MM.1S (cell line): Measurements from ENCODE around the gene IFI27L2.

Source experiments
- DNase-seq: peaks from one replicate; pipeline ENCODE4 v3.0.0-alpha.2; 2015
- H2AFZ ChIP-seq: fragments of 300-600 bp; sonication (generic); 2 replicates; pipeline ENCODE4 v1.6.0; 2016; ENCODE audit warnings: antibody characterized with exemption, low read length
- H3F3A ChIP-seq: fragments of 300-600 bp; sonication (generic); 2 replicates; pipeline ENCODE4 v1.6.1; 2016; ENCODE audit warnings: mild to moderate bottlenecking, antibody characterized with exemption, low read length, moderate library complexity, mixed read lengths; ENCODE audit not compliant: insufficient read depth
- H3K27ac ChIP-seq: fragments of 300-600 bp; sonication (generic); 2 replicates; pipeline ENCODE4 v1.5.1; 2016; ENCODE audit warnings: mild to moderate bottlenecking, low read length
- H3K27me3 ChIP-seq: fragments of 300-600 bp; sonication (generic); replicated peaks from 2 replicates; pipeline ENCODE4 v1.6.0; 2016; ENCODE audit warnings: low read length; ENCODE audit not compliant: insufficient read depth
- H3K36me3 ChIP-seq: fragments of 300-600 bp; sonication (generic); replicated peaks from 2 replicates; pipeline ENCODE4 v1.6.1; 2016; ENCODE audit warnings: mild to moderate bottlenecking, low read length, mixed read lengths; ENCODE audit not compliant: insufficient read depth
- H3K4me1 ChIP-seq: fragments of 300-600 bp; sonication (generic); 2 replicates; pipeline ENCODE4 v1.6.1; 2016; ENCODE audit warnings: low read length, mixed read lengths
- H3K4me2 ChIP-seq: fragments of 300-600 bp; sonication (generic); 2 replicates; pipeline ENCODE4 v1.6.0; 2016; ENCODE audit warnings: low read depth, low read length
- H3K4me3 ChIP-seq: fragments of 300-600 bp; sonication (generic); 2 replicates; pipeline ENCODE4 v1.5.1; 2016; ENCODE audit warnings: low read length, mixed read lengths
- H3K79me2 ChIP-seq: fragments of 300-600 bp; sonication (generic); 2 replicates; pipeline ENCODE4 v1.6.1; 2016; ENCODE audit warnings: mixed run types, low read length, mixed read lengths
- H3K9ac ChIP-seq: fragments of 300-600 bp; sonication (generic); 2 replicates; pipeline ENCODE4 v1.6.1; 2016; ENCODE audit warnings: low read length, mixed read lengths
- H3K9me2 ChIP-seq: fragments of 300-600 bp; sonication (generic); replicated peaks from 2 replicates; pipeline ENCODE4 v1.6.1; 2016; ENCODE audit warnings: mild to moderate bottlenecking, low read length, mixed read lengths; ENCODE audit not compliant: insufficient read depth
- H3K9me3 ChIP-seq: fragments of 300-600 bp; sonication (generic); replicated peaks from 2 replicates; pipeline ENCODE4 v1.6.1; 2016; ENCODE audit warnings: mild to moderate bottlenecking, low read length, mixed read lengths; ENCODE audit not compliant: insufficient read depth
- H4K20me1 ChIP-seq: fragments of 300-600 bp; sonication (generic); 2 replicates; pipeline ENCODE4 v1.6.1; 2016; ENCODE audit warnings: mild to moderate bottlenecking, low read length, moderate library complexity, mixed read lengths; ENCODE audit not compliant: insufficient read depth
- EZH2 ChIP-seq: fragments of 300-600 bp; sonication (generic); optimal IDR thresholded peaks from 2 replicates; pipeline ENCODE3; 2017; ENCODE audit warnings: low read depth, mild to moderate bottlenecking, antibody characterized with exemption, low read length, mixed read lengths
- EZH2phosphoT487 ChIP-seq: fragments of 300-600 bp; sonication (generic); IDR thresholded peaks from 2 replicates; pipeline ENCODE4 v1.6.1; 2018; ENCODE audit warnings: antibody characterized with exemption, low read length
- TF ChIP-seq, protein P1 (sequence below): fragments of 300-600 bp; sonication (generic); IDR thresholded peaks from 2 replicates; pipeline ENCODE4 v1.5.1; 2016; ENCODE audit warnings: antibody characterized with exemption, low read length, mixed read lengths

Gene IFI27L2

DNA sequence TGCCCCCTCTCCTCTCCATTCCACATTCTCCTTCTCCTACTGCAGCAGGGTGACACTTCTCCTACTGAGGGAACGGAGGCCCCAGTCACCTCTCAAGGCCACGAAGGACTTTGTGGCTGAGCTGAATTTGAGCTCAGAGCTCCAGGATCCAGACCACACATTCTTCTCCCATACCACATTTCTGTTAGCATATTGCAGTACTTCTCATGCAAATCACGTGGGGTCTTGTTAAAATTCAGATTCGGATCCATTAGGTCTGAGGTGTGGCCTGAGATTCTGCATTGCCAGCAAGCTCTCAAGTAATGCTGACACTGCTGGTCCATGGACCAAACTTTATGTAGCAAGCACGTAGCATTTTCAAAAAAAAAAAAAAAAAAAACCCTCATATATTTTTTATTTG is 9.6 kb upstream of the IFI27L2 start:
- H2AFZ ChIP-seq: no peak overlapping the region
- H4K20me1 ChIP-seq: no peaks in the 10 kb centered on the region
- no peaks in the 10 kb centered on the region for H3F3A ChIP-seq
- no peak overlapping the region for H3K4me2 ChIP-seq
- no peaks in the 10 kb centered on the region for H3K79me2 ChIP-seq
- no peak overlapping the region for H3K9ac ChIP-seq
- H3K9me3 ChIP-seq: no peaks in the 10 kb centered on the region
- H3K4me3 ChIP-seq: no peak overlapping the region
- H3K36me3 ChIP-seq: no peaks in the 10 kb centered on the region
- H3K27ac ChIP-seq: no peak overlapping the region
- no peaks in the 10 kb centered on the region for H3K27me3 ChIP-seq
- no peak for DNase-seq
- TF ChIP-seq, protein P1, sequence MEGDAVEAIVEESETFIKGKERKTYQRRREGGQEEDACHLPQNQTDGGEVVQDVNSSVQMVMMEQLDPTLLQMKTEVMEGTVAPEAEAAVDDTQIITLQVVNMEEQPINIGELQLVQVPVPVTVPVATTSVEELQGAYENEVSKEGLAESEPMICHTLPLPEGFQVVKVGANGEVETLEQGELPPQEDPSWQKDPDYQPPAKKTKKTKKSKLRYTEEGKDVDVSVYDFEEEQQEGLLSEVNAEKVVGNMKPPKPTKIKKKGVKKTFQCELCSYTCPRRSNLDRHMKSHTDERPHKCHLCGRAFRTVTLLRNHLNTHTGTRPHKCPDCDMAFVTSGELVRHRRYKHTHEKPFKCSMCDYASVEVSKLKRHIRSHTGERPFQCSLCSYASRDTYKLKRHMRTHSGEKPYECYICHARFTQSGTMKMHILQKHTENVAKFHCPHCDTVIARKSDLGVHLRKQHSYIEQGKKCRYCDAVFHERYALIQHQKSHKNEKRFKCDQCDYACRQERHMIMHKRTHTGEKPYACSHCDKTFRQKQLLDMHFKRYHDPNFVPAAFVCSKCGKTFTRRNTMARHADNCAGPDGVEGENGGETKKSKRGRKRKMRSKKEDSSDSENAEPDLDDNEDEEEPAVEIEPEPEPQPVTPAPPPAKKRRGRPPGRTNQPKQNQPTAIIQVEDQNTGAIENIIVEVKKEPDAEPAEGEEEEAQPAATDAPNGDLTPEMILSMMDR: no peak
- no peak for TF ChIP-seq EZH2
- TF ChIP-seq EZH2phosphoT487: no peak
- H3K9me2 ChIP-seq: no peaks in the 10 kb centered on the region
- no peaks in the 10 kb centered on the region for H3K4me1 ChIP-seq

DNA sequence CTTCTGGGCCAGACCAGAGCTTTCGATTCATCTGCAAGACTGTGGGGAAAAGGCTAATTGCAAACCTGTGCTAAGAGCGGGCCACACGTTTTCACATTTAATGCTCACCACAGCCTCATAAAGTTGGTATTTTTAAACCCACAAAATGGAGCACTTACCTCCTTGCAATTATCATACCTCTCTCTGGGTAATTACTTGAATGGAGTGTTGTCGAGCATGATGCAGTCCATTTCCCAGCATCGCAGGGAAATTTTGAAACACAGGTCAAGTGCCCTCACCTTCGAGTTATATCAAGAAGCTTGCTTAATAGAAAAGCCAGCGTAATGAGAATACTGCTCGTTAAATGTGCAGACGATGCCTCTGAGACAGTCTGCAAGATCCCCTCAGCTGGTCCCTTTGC is 8.8 kb upstream of the IFI27L2 start:
- DNase-seq: no peak
- TF ChIP-seq EZH2: no peak

DNA sequence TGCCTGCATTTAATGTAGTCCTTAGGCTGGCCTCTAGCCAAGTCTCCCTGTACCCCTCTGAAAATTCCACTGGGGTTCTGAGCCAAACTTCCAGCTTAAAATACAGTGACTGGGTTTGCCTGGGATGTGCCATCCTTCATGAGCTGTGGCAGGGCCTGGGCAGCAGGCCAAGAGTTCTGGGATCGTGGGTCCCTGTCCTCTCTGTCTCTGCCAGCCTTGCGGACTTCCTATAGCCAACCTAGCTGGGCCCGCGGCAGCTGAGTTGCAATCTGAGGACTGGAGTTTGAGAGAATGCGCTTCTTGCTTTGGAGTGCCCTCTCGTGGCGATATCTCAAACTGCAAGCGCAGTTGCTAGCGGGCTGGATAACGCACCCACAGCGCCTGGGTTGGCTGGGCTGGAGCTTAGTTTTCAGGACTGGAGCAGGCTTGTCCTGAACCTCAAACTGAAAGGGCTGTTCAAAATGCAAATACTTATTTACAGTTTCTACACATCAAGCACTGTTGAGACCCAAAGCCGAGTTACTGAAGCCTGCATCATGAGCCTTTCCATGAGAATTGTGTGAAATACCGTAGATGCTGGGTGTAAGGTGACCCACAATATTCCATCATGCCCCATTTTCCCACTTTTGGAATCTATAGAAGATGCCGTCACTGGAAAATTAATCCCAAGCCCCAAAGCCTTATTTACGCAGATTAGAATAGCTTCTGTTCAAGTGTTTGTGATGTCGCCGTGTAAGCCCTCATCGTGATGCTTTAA is 7.3 kb upstream of the IFI27L2 start:
- no peak overlapping the region for H3K4me3 ChIP-seq
- no peaks in the 10 kb centered on the region for H3K27me3 ChIP-seq
- H3K36me3 ChIP-seq: no peaks in the 10 kb centered on the region
- no peaks in the 10 kb centered on the region for H3K9me3 ChIP-seq
- H3K4me2 ChIP-seq: peak overlapping the region; percentile 16; the same call in 1 of the 2 replicates
- H3K9ac ChIP-seq: no peak overlapping the region
- H3K27ac ChIP-seq: no peak overlapping the region
- peak; percentile 74 for DNase-seq
- H3K9me2 ChIP-seq: no peaks in the 10 kb centered on the region
- no peaks in the 10 kb centered on the region for H3F3A ChIP-seq
- no peaks in the 10 kb centered on the region for H3K79me2 ChIP-seq
- no peaks in the 10 kb centered on the region for H4K20me1 ChIP-seq
- peak overlapping the region; percentile 31; the same call in 1 of the 2 replicates for H2AFZ ChIP-seq
- TF ChIP-seq EZH2phosphoT487 (no peak), EZH2 (no peak)
- TF ChIP-seq, protein P1: peak; percentile 68
- no peaks in the 10 kb centered on the region for H3K4me1 ChIP-seq

More for the DNA sequence above, 8.8 kb upstream of the IFI27L2 start:
- Histone ChIP-seq H3K4me2 (no peak overlapping the region), H3K4me1 (no peaks in the 10 kb centered on the region), H4K20me1 (no peaks in the 10 kb centered on the region), H3K4me3 (no peak overlapping the region), H3K27ac (no peak overlapping the region), H3K9me2 (no peaks in the 10 kb centered on the region), H3K9me3 (no peaks in the 10 kb centered on the region), H2AFZ (no peak overlapping the region), H3K27me3 (no peaks in the 10 kb centered on the region), H3K36me3 (no peaks in the 10 kb centered on the region), H3K79me2 (no peaks in the 10 kb centered on the region), H3F3A (no peaks in the 10 kb centered on the region), H3K9ac (no peak overlapping the region)

DNA sequence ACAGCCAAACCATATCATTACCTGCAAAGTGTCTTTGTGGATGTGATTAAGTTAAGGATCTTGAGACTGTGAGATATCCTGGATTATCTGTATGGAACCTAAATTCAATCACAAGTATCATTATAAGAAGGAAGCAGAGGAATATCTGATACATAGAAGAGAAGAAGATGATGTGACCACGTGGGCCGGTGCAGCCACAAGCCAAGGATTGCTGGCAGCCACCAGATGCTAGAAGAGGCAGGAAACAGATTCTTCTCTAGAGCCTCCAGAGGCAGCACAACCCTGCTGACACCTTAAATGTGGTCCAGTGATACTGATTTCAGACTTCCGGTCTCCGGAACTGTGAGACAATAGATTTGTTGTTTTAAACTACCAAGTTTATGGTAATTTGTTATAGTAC is 6.1 kb upstream of the IFI27L2 start:
- Histone ChIP-seq H3K27ac (no peak overlapping the region), H3K4me1 (no peaks in the 10 kb centered on the region), H3K4me3 (no peak overlapping the region), H3K4me2 (no peak overlapping the region), H3F3A (no peaks in the 10 kb centered on the region), H4K20me1 (no peaks in the 10 kb centered on the region), H2AFZ (no peak overlapping the region), H3K9me2 (no peaks in the 10 kb centered on the region), H3K9me3 (no peaks in the 10 kb centered on the region), H3K9ac (no peak overlapping the region), H3K27me3 (no peaks in the 10 kb centered on the region), H3K36me3 (no peaks in the 10 kb centered on the region), H3K79me2 (no peaks in the 10 kb centered on the region)
- TF ChIP-seq EZH2 (no peak), EZH2phosphoT487 (no peak)
- TF ChIP-seq, protein P1: no peak
- no peak for DNase-seq
